Astrocyte (in vitro differentiated cells and primary cell): ENCODE measurements around the gene CARS1. TPM values are rescaled to one million over a fixed set of nuclear protein-coding genes. Genes with fewer than 3 reads are reported as not detected.

Experiments used
- DNase-seq: peaks from one replicate; pipeline ENCODE4 v3.0.0-alpha.2; 2010; ENCODE audit warnings: low read depth
- FAIRE-seq: peaks from 2 replicates; lab custom pipeline; 2011; peaks lifted over from hg19 to GRCh38; lab: Jason Lieb, UNC
- H2AFZ ChIP-seq: 2 replicates; pipeline ENCODE4 v1.6.0; 2012; ENCODE audit warnings: low read depth, low read length, inconsistent platforms
- H3K27ac ChIP-seq: 2 replicates; pipeline ENCODE4 v1.5.1; 2011; ENCODE audit warnings: low read depth, low read length, inconsistent platforms
- H3K27me3 ChIP-seq: 2 replicates; pipeline ENCODE4 v1.6.0; 2011; ENCODE audit warnings: low read length, inconsistent platforms; ENCODE audit not compliant: insufficient read depth
- H3K36me3 ChIP-seq: 2 replicates; pipeline ENCODE4 v1.5.1; 2011; ENCODE audit warnings: low read length, inconsistent platforms; ENCODE audit not compliant: insufficient read depth
- H3K4me1 ChIP-seq: 2 replicates; pipeline ENCODE4 v1.5.1; 2011; ENCODE audit warnings: low read length, inconsistent platforms; ENCODE audit not compliant: insufficient read depth
- H3K4me2 ChIP-seq: 2 replicates; pipeline ENCODE4 v1.6.0; 2012; ENCODE audit warnings: low read length, inconsistent platforms
- H3K4me3 ChIP-seq: 2 replicates; pipeline ENCODE4 v1.5.1; 2011; ENCODE audit warnings: low read depth, mild to moderate bottlenecking, low read length, inconsistent platforms; ENCODE audit not compliant: insufficient read depth
- H3K79me2 ChIP-seq: 2 replicates; pipeline ENCODE4 v1.6.0; 2012; ENCODE audit warnings: mild to moderate bottlenecking, low read length, inconsistent platforms; ENCODE audit not compliant: insufficient read depth
- H3K9ac ChIP-seq: 2 replicates; pipeline ENCODE4 v1.6.0; 2012; ENCODE audit warnings: mild to moderate bottlenecking, low read length, inconsistent platforms
- H3K9me3 ChIP-seq: 2 replicates; pipeline ENCODE4 v1.5.1; 2012; ENCODE audit warnings: low read depth, mild to moderate bottlenecking, low read length, inconsistent platforms; ENCODE audit not compliant: insufficient read depth
- H4K20me1 ChIP-seq: 2 replicates; pipeline ENCODE4 v1.6.0; 2012; ENCODE audit warnings: low read length, inconsistent platforms; ENCODE audit not compliant: insufficient read depth
- H3K27ac Mint-ChIP-seq: one replicate; pipeline ENCODE4 v1.8.0; 2021; ENCODE audit warnings: mild to moderate bottlenecking, mixed read lengths; ENCODE audit not compliant: unreplicated experiment
- H3K27me3 Mint-ChIP-seq: one replicate; pipeline ENCODE4 v1.8.0; 2021; ENCODE audit warnings: low read depth, mixed read lengths; ENCODE audit not compliant: unreplicated experiment
- H3K36me3 Mint-ChIP-seq: one replicate; pipeline ENCODE4 v1.8.0; 2021; ENCODE audit warnings: low read depth, mixed read lengths; ENCODE audit not compliant: unreplicated experiment
- H3K4me1 Mint-ChIP-seq: one replicate; pipeline ENCODE4 v1.8.0; 2021; ENCODE audit warnings: low read depth, mixed read lengths; ENCODE audit not compliant: unreplicated experiment
- H3K4me3 Mint-ChIP-seq: one replicate; pipeline ENCODE4 v1.8.0; 2021; ENCODE audit warnings: mild to moderate bottlenecking, moderate library complexity, mixed read lengths; ENCODE audit not compliant: unreplicated experiment
- H3K9me3 Mint-ChIP-seq: one replicate; pipeline ENCODE4 v1.8.0; 2021; ENCODE audit warnings: mild to moderate bottlenecking, mixed read lengths; ENCODE audit not compliant: unreplicated experiment
- EZH2 ChIP-seq: IDR thresholded peaks from 2 replicates; pipeline ENCODE4 v1.6.1; 2012; ENCODE audit warnings: mild to moderate bottlenecking, low read length, inconsistent platforms; ENCODE audit not compliant: insufficient read depth
- total RNA-seq: library from RNA; stranded (reverse); gene quantifications from 2 replicates; pipeline ENCODE4 v1.2.1, GENCODE V29; 2021
- TF ChIP-seq, protein P1 (sequence below): IDR thresholded peaks from 2 replicates; pipeline ENCODE4 v1.5.1; 2011; ENCODE audit warnings: low read depth, mild to moderate bottlenecking, inconsistent platforms, low read length, moderate library complexity; ENCODE audit not compliant: insufficient read depth

CARS1 gene
- total RNA-seq, 1 donor from 2014 or later, result 123 TPM

- Histone ChIP-seq H2AFZ (no peak overlapping the region), H3K4me3 (no peak overlapping the region), H4K20me1 (peaks cover 67% of the 10 kb centered on the region), H3K4me2 (no peak overlapping the region), H3K4me1 (no peaks in the 10 kb centered on the region), H3K27me3 (no peaks in the 10 kb centered on the region), H3K36me3 (peaks cover 82% of the 10 kb centered on the region), H3K79me2 (peaks cover 75% of the 10 kb centered on the region), H3K9ac (no peak overlapping the region), H3K27ac (no peak overlapping the region), H3K9me3 (no peaks in the 10 kb centered on the region)
- TF ChIP-seq, protein P1, sequence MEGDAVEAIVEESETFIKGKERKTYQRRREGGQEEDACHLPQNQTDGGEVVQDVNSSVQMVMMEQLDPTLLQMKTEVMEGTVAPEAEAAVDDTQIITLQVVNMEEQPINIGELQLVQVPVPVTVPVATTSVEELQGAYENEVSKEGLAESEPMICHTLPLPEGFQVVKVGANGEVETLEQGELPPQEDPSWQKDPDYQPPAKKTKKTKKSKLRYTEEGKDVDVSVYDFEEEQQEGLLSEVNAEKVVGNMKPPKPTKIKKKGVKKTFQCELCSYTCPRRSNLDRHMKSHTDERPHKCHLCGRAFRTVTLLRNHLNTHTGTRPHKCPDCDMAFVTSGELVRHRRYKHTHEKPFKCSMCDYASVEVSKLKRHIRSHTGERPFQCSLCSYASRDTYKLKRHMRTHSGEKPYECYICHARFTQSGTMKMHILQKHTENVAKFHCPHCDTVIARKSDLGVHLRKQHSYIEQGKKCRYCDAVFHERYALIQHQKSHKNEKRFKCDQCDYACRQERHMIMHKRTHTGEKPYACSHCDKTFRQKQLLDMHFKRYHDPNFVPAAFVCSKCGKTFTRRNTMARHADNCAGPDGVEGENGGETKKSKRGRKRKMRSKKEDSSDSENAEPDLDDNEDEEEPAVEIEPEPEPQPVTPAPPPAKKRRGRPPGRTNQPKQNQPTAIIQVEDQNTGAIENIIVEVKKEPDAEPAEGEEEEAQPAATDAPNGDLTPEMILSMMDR, result no peak
- no peak for TF ChIP-seq EZH2
- H3K9me3 Mint-ChIP-seq, result no peaks in the 10 kb centered on the region
- H3K36me3 Mint-ChIP-seq, result peaks cover 29% of the 10 kb centered on the region
- no peaks in the 10 kb centered on the region for H3K4me1 Mint-ChIP-seq
- H3K27me3 Mint-ChIP-seq, result no peaks in the 10 kb centered on the region
- H3K4me3 Mint-ChIP-seq, result no peak overlapping the region
- no peak overlapping the region for H3K27ac Mint-ChIP-seq
- DNase-seq (no peak), FAIRE-seq (no peak)
Measured at GRCh38 chr11:2968341-2968900, 88.8 kb downstream of the CARS1 start.

DNA sequence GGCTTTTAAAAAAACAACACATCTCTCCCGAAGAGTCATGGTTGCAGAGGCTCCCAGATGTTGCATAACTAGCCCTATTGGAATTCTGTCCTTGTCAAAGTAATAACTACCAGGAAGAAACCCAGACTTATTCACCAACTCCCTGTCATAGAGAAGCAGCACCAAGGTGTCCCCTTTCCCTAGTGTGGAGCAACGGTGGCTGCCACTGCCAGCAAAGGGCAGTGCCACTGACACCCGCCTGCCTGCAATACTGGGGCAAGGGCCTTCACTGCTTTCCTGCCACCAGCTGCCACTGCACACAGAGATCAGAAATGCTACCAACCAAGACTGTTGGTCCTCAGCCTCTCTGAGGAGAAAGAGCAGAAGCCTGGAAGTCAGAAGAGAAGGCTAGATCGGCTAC, 92.4 kb downstream of the CARS1 start:
- Mint-ChIP-seq H3K4me3 (no peak overlapping the region), H3K4me1 (no peaks in the 10 kb centered on the region), H3K9me3 (peaks cover 3% of the 10 kb centered on the region), H3K27ac (no peak overlapping the region), H3K36me3 (peaks cover 36% of the 10 kb centered on the region), H3K27me3 (no peaks in the 10 kb centered on the region)
- DNase-seq (no peak), FAIRE-seq (no peak)
- H3K4me2 ChIP-seq, result no peak overlapping the region
- H3K79me2 ChIP-seq, result peaks cover 86% of the 10 kb centered on the region
- peaks cover 69% of the 10 kb centered on the region for H4K20me1 ChIP-seq
- H3K4me3 ChIP-seq, result no peak overlapping the region
- H2AFZ ChIP-seq, result no peak overlapping the region
- TF ChIP-seq, protein P1, result no peak
- no peak for TF ChIP-seq EZH2
- H3K9ac ChIP-seq, result no peak overlapping the region
- no peaks in the 10 kb centered on the region for H3K9me3 ChIP-seq
- H3K4me1 ChIP-seq, result peaks cover 5% of the 10 kb centered on the region
- H3K36me3 ChIP-seq, result peaks cover 66% of the 10 kb centered on the region
- H3K27me3 ChIP-seq, result no peaks in the 10 kb centered on the region
- H3K27ac ChIP-seq, result no peak overlapping the region

GRCh38 chr11:2963761-2964160, 93.5 kb downstream of the CARS1 start:
- H3K36me3 Mint-ChIP-seq, result peaks cover 37% of the 10 kb centered on the region
- TF ChIP-seq, protein P1, result no peak
- Histone ChIP-seq H3K4me3 (no peak overlapping the region), H2AFZ (no peak overlapping the region), H3K4me2 (no peak overlapping the region), H3K27me3 (no peaks in the 10 kb centered on the region), H3K9me3 (no peaks in the 10 kb centered on the region), H3K4me1 (peaks cover 5% of the 10 kb centered on the region), H4K20me1 (peaks cover 64% of the 10 kb centered on the region), H3K79me2 (peaks cover 83% of the 10 kb centered on the region), H3K9ac (no peak overlapping the region), H3K36me3 (peaks cover 65% of the 10 kb centered on the region), H3K27ac (no peak overlapping the region)
- peaks cover 3% of the 10 kb centered on the region for H3K9me3 Mint-ChIP-seq
- no peak overlapping the region for H3K27ac Mint-ChIP-seq
- DNase-seq (no peak), FAIRE-seq (no peak)
- H3K27me3 Mint-ChIP-seq, result no peaks in the 10 kb centered on the region
- H3K4me3 Mint-ChIP-seq, result no peak overlapping the region
- H3K4me1 Mint-ChIP-seq, result peaks cover 9% of the 10 kb centered on the region
